GM19043 (cell line): Measurements from ENCODE around the gene ADAMTSL2.

Source experiments
- ATAC-seq: cut with Tn5 transposase; IDR thresholded peaks from one replicate; pipeline ENCODE4 v1.9.1; 2021; ENCODE audit warnings: low read depth; ENCODE audit not compliant: unreplicated experiment

ADAMTSL2 gene

DNA sequence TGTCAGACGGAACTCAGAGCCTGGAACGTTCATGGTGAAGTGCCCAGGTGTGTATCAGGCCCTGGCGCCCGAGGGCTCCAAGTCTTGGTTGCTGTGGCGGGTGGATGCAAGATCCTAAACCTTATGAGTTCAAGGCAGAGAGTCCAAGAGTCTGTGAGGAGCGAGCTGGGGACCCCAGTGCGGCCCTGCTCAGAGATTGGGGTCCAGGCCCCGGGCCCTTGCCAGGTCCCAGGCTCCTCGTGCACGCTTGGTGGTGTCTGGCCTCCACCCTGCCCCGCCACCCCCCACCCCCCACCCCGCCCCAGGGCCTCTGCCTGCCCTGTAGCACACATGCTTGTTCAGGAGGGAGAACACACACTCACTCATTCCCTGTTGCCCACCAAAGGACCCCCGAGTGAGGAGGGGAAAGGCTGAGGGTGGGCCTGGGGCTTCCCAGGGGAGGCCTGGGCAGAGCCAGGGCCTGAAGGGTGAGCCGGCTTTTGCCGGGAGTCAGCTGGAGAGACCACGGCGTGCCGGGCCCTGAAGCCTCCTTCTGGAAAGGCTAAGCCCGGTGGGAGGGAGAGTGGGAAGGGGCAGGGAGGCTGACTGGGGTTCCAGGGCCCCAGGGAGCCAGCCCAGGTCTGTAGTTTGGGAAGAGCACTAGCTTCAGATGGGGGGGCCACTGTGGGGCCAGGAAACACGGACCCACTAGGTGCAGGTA, 37.5 kb downstream of the ADAMTSL2 start:
- no peak for ATAC-seq

DNA sequence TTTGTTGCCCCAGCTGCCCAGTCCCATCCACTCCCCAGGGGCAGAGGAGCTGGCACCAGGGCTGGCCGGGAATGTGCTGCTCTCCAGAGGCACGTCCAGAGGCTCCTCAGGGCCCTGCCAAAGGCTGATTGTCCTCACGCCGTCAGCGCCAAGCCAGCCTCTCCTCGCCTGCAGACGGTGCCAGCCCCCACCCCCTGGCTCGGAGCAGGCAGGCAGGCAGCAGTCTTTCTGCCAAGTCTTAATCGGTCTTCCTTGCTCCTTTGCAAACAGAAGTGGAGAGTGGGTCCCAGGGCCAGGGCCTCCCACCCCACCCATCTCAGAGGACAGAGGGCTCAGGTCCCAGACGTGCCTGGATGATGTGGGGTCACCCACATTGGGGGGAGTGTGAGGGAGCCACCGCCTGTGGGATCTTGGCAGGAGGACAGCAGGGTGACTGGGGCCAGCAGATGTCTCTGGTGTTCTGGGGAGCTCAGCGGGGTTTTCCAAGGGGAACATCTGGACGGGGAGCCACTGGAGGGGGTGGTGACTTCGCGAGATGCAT, 38.4 kb downstream of the ADAMTSL2 start:
- ATAC-seq: no peak

DNA sequence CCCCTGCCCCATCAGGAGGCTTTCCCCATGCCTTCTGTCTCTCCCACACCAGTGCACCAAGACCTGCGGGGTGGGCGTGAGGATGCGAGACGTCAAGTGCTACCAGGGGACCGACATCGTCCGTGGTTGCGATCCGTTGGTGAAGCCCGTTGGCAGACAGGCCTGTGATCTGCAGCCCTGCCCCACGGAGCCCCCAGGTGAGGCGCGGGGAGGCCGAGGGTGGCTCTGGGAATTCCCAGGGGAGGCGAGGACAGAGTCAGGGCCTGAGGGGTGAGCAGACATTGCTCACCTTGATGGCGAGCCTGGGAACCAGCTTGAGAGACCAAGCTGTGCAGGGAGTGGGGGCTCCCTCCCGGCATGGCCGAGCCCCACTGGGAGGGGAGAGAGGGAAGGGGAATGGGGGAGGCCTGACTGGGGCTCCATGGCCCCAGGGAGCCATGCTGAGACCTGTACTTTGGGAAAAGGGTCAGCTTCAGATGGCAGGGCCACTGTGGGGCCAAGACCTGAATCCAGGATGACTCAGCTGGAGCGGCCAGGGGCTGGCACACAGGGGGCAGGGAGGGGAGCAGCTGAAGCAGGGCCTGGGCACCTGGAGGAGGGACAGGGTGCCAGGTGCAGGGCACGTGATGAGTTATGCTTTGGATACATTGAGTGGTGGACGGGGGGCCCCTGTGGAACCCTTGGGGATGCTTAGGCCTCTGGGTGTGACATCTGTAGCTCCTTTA, 39.4 kb downstream of the ADAMTSL2 start:
- no peak for ATAC-seq

DNA sequence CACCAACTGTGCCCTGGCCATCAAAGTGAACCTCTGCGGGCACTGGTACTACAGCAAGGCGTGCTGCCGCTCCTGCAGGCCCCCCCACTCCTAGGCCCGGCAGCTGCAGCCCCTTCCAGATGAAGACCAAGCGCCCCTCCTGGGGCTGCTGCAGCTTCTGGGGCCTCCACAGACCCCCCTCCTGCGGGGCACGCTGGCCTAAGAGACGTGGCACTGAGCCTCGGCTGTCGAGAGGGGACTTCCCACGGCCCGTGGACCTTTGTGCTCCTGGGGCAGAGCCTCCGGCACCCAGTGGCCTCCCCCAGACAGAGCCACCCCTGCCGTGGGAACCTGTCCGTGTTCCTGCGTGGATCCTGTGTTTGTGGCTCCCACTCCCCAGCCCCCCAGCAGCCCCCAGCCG, 40.3 kb downstream of the ADAMTSL2 start:
- no peak for ATAC-seq

DNA sequence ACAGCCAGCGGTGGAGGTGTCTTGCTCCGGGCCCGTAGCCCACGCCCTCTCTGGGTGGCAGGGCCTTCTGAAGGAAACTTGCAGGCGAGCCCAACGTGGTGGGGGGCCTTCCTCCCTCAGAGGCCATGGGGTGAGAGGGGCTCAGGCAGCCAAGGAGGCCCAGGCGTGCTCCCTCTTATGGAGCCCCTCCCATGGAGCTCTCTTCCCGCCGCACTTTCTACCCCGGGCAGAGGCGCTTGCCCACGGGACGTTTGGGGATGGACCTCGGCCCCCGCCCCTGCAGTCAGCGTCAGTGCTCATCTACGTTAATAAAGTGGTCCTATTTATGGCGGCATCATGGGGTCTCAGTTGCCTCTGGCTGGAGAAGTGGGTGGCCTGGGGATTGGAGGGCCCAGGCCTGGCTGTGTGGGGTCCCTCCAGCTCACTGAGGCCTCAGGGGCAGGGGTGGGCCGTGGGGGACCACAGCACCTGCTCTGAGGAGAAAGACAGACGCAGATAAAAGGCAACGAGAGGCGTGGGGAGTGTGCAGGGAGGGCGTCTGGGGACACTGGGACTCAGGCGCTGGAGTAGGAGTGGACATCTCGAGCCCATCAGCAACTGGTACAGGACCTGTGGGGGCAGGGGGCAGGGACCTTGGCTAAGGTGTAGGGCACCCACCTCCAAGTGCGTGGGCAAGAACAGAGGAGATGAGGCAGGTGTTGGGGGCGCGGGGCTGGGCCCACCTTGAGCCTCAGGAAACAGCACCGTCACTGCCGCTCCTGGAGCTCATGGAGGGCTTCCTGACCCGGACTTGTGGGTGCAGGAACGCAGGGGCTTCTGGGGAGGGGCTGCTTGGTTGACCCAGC, 40.9 kb downstream of the ADAMTSL2 start:
- ATAC-seq: no peak

DNA sequence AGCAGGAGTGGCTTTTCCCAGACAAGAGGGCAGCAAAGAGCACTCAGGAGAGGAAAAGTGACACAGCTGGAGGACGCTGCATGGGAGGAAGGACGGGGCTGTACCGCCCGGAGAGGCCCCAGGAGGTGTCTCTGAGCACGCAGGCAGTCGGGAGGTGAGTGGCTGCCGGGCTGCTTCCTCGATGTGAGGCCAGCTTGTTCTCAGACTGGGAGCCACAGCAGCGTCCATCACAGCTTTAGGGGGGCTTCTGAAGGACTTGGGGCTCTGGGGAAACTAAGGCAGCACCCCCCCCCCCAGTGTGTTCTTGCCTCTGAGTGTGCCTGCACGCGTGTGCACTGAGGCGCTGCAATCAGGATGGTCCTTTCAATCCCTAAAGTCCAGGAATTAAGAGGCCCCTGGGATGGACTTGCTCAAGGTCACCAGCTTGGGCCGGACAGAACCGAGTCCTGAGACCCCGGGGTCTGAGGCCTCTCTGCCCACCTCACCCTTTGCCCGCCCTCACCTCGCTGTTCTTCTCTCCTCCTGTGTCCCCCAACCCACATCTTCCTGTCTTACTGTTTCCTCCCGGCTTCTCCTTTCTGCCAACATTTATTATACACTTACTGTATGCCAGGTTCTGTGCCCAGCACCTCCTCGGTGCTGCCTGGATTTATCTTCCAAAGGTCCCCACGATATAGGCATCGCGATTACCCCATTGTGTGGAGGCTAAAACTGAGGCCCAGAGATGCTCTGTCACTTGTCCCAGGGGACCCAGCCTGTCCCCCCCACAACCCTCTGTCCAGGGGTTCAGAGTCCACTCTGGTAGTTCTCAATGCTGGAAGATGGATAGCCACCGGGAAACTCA, 41.7 kb downstream of the ADAMTSL2 start:
- no peak for ATAC-seq

DNA sequence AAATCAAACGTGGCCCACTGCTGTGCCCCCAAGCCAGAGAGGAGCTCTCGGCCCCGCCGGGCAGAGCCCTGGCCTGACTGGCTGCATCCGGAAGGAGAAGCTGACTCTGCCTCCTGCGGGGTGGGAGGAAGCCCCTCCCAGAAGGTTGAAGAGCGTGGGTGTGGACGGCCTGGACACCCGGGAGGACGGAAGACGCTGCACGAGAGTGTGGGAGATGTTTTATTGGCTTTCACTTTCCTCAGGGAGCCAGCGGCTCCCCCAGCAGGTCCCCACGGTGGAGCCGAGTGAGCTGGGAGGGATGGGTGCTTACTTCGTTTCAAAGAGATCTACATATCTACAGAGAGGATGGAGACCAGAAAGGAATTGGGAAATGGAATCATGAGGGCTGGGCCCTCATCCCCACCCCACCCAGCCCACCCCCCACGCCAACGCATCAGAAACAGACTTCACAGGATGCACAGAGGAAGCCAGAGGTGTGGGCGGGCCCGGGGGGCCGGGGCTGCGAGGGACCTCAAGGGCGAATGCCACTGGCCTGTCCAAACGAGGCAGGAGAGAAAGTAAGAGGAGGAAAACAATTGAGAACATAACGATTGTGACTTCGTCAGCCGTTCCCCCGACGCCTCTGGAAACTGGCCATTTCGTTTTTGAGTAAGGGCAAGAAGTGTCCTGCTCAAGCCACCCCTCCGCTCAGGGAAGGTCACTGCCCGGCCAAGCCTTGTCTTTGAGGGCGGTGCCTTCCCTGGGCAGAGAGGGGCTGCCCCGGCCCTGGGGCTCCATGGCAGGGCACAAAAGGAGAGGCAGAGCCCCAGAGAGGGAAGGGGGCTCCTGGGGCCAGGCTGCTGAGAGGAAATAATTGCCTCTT, 42.6 kb downstream of the ADAMTSL2 start:
- ATAC-seq: no peak

DNA sequence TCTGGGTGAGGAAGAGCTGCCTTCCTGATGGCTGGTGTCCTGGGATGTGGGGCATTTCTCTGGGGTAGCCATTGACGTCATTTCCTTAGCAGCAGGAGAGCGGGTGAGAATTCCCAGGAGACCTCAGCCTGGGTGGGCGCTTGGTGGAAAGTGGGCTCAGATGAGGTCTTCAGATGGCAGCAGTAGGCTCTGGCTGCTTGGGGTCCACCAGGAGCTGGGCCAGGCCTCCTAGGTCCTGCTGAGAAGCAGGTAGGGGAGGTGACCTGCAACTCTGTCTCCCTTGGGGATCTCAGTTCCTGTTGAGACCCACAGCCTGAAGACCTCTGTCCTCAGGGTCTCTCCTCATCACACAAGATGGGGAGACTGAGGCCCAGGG, 43.2 kb downstream of the ADAMTSL2 start:
- ATAC-seq: no peak

DNA sequence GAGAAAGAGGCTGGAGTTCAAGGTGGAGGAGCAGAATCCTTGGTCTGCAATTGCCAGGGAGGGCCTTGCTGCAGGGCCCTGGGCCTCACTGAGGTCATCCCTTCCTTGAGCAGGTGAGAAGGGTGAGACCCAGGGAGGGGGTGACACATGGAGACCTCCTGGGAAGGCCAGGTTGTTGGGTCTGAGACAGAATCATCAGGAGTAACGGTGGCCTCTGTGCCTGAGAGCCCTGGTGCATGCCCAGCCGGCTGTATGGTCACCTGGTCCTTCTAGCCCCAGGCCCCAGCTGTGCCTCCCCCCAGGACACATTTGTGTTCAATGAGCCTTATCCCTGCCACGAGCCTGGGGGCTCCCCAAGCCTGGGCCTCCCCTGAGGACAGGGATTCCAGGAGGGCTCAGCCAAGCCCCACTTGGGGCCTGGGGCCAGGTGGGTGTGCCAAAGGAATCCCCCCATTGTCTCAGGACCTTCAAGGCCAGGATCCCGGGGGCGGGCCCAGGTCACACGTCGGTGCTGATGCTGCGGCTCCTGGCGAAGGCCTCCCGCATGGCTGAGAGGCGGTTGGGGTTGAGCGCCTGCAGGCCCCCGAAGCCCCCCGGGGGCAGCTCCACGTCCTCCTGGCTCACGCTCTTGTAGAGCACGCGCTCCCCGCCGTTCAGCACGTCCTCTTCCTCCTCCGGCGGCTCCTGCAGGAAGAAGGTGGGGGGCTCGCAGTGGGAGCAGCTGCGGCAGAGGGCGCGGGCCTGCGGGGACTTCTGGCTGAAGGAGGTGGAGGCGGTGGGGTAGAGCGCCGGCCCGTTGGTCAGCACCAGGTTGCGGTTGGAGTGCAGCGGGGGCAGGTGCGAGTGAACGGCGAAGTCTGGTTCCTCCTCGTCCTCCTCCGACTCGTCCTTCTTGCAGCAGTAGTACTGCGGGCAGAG, 44.3 kb downstream of the ADAMTSL2 start:
- no peak for ATAC-seq

DNA sequence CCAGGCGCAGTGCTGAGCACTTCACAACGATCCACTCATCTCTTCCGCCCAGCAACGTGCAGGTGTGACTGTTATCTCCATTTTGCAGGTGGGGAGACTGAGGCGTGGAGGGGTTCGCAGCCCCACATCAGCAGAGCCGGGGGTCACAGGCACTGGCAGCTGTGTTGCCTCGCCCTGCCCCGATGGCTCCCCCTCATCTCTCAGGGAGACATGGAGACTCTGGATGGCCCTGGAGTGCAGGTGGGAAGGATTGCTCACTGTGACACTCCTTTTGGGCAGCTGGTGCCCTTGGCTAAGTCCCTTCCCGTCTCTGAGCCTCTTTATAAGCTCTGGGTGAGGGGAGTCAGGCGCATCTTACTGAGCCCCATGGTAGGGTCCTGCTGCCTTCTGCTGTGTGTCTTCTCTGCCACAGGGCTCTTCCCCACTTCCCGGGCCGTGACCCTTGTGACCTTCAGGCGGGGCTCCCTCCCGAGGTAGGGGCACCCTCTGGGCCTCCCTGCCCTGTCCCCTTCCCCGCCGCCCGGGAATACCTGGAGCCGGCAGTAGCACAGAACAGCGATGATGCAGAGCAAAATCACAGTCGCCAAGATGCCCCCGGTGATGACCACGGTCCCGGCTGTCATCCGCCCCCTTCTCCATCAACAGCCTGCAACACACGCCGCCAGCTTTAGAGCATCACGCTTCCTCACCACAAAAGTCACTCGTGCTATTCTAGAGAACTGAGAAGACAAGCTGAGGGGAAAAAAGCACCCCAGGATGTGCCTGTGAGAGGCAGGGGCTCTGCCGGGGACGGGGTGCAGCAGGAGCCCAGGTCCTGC, 45.3 kb downstream of the ADAMTSL2 start:
- ATAC-seq: no peak

DNA sequence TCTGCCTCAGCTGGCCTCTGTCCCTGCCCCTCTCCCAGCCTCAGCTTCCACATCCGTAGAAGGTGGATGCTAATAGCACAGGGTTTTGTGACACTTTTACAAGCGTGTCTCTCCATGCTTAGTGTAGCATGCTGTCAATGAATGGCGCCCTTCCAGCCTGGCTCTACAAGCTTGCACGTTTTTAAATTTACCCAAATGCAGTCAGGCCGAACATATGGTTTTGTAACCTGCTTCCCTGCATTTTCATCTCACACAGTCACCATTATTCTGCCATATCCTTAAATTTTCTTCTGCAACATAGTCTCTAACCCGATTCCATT, 45.9 kb downstream of the ADAMTSL2 start:
- no peak for ATAC-seq

DNA sequence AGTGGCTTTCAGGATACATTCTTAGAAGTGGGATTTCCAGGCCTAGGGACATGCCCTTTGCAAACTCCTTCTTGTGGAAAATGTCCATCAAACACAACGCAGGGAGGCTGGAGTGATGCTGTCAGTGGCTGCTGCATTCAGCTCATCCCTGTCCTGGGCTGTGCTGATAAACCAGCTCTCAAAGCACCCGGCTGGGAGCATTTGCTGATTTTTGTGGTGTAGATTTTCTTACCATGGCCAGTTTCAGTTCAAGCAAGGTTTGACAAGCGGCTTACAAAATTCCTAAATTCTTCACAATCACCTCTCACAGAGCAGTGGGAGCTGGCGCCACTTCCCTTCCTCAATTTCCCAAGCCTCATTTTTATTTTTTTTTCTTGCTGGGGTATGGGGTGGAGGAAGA, 46.5 kb downstream of the ADAMTSL2 start:
- ATAC-seq: no peak

DNA sequence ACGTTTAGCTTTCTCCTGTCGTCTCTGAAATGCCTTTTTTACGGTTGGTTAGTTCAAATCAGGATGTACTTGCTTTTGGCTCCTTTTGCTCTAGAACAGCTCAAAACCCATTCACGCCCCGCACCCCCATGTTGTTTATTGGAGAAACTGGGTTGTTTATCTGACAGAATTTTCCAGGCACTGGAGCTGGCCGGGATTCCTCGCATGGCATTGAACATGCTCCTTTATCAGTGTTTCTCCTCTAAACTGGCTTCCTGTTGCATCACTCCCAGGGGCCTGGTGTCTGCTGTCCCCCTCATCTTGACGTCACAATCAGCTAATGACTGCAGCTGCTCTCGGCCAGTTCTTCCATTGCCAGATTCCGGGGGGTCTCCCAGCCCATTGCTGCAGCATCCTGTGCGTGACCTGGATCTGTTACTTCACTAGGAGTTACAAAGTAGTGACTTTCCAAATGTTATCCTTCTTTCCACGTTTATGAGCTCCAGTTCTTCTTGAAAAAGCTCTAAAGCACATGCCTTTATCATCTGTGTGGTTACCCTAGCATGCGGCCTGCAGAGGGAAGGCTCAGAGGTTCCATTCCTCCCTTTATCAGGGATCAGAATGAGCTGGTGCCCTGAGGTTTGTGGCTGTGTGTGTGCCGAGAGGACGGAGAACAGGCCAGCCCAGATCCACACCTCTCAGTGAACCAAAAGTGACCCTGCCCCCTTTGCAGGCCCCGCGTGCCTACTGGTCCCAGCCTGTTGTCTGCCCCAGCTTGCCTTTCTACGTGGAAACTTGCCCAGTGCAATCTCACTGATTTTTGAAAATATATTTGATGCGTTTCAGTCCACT, 47.2 kb downstream of the ADAMTSL2 start:
- no peak for ATAC-seq

DNA sequence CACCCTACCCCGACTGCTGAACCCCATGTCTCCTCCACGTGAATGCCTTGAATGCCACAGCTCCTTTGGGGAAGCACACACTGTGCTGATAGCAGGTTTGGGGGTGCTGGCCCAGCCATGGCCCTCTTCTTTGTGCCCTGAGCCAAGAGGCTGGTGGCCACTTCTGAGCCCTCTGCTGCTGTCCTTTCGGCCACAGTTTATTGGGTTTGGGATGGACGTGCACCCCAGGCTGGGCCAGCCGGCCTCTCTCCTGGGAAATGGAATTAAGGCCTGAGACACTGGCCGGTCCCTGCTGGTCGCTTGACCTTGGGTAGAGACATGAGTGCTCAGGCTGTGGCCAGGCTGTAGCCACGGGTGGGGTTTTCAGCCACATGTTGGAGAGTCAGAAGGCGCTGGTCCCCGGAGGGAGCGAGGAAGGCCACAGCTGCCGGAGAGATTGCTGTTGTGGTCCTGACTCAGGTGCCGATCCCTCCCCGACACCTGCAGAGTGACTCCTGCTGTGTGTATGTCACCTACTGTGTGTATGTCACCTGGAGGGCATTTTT, 48.1 kb downstream of the ADAMTSL2 start:
- no peak for ATAC-seq

DNA sequence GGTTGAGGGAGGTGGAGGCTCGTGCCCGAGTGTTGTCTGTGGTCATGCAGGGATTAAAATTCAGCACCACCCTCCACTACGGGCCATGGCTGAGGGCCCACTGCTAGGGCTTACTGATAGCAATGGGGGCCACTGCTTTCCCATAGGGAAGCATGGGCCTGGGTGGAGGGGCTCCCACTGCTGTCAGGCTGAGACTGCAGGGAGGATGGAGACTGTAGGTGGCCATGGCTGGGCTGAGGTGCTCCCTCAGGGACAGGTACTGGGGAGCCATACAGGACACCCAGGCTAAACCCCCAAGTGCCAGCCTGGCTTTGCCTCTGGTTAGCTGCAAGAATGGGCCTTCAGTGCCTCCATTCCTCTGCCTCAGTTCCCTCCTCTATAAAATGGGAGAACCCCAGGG, 48.6 kb downstream of the ADAMTSL2 start:
- ATAC-seq: no peak

DNA sequence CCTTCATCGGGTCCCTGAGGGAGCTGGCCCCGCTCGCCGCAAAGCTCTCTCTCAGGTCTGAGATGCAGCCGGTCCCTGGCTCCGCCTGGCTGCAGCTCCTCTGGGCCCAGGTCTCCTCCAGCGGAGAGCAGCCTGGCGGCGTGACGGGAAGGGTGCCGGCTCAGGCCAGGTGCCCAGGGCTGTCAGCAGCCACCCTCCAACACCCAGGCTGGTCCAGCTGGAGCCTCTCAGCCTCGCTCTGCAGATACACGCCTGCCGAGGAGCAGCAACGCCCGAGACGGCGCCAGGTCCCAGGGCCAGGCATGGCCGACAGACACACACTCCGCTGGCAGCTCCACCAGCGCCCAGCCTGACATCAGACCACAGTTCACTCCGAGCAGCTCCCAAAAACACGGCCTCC, 49.1 kb downstream of the ADAMTSL2 start:
- ATAC-seq: no peak

DNA sequence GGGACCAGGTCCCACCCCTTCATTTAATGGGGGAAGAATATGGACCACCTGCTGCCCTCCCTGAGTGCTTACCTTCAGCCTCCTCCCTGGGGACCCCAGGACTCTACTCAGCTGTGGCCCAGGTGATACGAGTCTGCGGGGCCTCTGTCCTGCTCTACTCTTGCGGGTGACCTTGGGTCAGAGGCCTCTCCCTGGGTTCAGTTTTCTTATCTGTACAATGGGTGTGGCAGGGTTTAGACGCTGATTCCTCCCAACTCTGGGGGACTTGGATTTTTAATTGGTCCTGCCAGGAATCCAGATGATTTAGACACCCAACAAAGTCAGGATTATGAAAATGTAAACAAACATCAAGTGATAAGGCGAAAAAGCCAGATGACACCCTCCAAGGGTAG, 49.7 kb downstream of the ADAMTSL2 start:
- no peak for ATAC-seq
